ENCODE data around the gene EIF3L.

The EIF3L gene

DNA sequence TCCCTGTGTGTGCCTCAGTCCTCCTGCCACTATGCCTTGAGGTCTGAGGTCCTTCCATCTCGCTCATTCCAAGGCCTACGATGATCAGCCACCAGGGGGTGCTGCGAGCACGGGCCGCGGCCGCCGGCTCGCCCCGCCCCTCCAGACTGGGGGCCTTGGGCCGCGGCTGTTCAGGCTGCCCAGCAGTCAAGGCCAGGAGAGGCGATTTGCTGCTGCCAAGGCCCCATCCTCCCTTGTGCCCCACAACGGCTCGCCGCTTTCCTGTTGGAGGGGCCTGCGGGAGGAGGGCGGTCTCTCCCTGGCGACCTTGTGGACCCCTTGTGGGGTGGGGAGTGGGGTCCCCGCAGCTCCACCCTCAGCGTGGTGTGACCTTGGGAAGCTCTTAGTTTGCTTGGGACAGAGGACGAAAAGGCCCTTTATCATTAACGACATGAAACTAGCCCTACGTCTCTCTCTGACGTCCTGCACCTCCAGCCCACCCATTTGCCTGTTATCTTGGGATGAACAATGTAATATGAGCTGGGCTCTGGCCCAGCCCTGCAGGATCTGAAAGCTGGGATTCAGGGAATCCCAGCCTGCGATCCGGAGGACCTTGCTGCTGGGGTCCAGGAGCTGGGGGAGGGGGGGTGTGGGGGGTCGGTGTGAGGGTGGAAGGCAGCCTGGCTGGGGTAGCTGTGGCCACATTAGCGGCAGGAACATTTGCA lies 31.4 kb upstream of the EIF3L start:
- peak; percentile 74 to 84 for DNase-seq

DNA sequence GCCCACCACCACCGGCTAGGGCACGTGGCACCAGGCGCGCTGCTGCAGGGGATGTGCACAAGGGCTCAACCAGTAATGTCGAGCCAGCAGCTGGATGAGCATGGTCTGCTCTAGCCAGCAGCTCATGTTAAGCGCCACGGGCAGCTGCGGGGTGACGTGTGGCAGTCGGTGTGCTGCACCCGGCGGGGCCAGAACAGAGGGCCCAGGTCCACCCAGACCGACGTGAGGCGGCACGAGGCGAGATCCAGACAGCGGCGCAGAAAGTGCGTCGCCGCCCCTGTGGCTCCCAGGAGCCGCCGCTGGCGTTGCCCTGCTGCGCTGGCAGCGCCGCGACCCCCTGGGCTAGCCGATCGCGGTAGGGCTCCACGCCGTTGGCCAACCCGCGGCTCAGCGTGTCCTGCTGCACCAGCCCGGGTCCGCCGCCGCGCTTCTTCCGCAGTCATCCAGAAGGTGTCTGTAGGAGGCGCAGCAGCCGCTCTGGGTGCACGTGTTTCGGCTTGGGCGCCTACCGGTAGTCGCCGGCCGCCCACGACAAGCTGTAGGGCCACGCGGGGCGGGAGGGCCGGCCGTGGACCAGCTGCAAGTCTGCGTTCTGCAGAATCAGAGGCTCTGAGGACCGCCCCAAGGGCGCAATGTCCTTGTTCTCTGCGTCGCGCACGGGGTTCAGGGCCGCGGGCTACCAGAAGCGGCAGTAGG lies 30.7 kb upstream of the EIF3L start:
- peak; percentile 63 to 70 for DNase-seq

DNA sequence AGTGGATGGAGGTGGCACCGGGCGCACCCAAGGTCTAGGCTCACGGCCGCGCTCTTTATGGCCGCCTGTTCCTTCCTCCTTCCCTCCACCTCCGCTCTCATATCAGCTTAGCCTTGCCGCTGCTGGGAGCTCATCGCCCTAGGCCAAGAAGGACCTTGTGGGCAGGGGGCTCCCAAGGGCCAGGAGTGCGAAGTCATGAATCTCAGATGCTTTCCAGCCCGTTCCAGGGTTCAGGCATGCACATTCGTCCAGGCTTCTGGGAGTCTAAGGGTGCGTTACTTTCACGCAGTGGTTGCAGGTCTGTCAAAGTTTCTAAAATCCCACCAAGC lies 30.1 kb upstream of the EIF3L start:
- DNase-seq: no peak

DNA sequence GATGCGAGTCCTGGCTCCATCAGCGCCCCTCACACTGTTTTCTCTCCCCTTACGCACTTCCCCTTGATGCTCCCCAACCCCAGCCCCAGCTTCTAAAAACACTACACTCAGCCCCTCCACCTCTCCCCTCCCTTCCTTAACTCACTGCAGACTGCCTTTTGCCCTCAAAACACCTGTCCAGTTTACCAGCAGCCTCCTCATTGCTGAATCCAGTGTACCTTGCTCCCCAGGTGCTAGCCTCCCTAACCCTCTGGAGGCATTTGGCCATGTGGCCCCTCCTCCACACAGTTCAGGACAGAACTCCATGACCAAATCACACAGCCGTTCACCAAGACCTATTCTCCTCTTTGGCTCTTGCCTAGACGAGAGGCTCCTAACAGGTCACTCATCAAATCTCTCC lies 28.9 kb upstream of the EIF3L start:
- DNase-seq: no peak

DNA sequence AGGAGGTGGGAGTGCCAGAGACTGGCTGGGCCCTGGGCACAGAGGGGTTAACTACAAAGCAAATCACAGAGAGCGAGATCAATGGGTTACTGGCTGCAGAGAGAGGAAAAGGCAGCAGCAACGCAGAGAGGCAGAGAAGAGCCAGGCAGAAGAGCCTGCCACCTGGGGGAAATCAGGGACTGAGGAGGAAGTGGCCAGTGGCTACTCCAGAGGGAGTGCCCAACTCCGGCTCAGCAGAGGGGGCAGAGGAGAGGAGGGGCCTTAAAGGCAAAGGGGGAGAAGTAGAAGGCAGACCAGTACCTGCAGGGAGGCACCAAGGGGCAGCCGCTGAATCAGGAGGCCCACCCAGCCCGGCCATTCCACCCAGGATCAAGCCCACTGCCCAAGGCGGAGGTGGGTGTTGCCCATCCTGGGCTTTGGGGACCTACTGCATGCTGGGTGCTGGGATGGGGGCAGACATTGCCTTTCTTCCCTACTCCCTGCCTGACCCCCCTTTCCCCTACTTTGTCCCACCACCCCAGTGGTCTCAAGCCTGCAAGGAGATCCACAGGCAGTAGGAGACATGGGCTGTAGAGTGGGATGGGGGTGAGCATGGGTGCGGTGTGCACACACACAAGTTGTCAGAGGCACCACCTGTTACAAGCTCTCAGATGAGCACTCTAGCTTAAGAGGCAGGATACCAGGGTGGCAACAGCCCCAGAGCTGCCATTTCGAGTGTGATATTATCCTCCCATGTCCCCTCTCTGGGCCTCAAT lies 27.0 kb upstream of the EIF3L start:
- no peak for DNase-seq

DNA sequence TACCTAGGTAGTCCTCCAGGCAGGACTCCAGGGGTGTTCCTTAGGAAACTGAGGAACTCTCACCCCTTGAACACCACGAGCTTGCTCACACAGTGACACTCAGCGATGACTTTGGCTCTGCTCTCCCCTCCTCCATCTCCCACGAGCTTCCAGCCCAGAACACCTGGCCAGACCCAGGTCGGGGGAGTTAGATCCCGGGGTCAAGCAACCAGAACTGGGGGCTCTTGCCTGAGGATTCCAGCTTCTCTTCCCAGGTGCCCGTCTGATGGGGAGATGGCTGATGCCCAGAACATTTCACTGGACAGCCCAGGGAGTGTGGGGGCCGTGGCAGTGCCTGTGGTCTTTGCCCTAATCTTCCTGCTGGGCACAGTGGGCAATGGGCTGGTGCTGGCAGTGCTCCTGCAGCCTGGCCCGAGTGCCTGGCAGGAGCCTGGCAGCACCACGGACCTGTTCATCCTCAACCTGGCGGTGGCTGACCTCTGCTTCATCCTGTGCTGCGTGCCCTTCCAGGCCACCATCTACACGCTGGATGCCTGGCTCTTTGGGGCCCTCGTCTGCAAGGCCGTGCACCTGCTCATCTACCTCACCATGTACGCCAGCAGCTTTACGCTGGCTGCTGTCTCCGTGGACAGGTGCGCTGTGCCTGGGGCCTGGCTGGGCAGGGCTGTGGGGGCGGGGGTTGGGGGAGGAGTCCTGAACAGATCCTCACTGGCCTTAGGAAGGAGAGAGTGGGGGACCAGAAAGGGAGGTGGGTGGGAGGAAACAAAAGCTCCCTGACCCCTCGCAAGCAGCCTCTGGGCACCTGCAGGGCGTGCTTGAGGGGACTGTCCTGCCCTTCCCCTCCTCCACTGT lies 25.9 kb upstream of the EIF3L start, which contains the start of gene GALR3:
GALR3 (plus strand) TSS at position 249 of the 852 bp plus-strand sequence; CDS start at position 274, 25 bp downstream.
- no peak for DNase-seq

DNA sequence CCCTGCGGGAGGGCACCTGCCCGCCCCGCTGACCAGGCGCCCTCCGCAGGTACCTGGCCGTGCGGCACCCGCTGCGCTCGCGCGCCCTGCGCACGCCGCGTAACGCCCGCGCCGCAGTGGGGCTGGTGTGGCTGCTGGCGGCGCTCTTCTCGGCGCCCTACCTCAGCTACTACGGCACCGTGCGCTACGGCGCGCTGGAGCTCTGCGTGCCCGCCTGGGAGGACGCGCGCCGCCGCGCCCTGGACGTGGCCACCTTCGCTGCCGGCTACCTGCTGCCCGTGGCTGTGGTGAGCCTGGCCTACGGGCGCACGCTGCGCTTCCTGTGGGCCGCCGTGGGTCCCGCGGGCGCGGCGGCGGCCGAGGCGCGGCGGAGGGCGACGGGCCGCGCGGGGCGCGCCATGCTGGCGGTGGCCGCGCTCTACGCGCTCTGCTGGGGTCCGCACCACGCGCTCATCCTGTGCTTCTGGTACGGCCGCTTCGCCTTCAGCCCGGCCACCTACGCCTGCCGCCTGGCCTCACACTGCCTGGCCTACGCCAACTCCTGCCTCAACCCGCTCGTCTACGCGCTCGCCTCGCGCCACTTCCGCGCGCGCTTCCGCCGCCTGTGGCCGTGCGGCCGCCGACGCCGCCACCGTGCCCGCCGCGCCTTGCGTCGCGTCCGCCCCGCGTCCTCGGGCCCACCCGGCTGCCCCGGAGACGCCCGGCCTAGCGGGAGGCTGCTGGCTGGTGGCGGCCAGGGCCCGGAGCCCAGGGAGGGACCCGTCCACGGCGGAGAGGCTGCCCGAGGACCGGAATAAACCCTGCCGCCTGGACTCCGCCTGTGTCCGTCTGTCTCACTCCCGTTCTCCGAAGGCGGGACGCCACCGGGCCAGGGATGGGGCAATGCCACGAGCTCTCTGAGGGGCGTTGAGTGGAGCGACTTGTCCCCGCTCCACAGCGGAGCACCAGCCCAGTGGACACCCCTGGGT lies 24.3 kb upstream of the EIF3L start:
- no peak for DNase-seq

DNA sequence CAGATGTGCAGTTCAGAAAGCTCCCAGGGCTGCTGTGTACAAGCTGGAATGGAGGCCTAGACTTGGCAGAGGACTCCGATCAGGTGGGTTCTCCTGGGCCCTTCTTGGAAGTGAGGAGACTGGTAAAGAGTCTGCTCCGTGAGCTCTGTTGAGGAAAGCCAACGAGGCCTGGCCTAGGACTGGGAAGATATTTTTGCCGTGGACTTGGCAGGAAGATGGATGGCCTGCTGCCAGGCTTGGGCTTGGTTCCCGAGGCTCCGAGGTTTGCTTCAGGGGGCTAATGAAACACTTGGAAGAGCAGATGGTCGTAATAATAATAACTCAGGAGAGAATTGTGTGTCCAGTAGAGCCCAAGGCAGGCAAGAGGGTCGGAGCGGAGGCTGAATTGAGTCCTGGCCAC lies 22.2 kb upstream of the EIF3L start:
- no peak for DNase-seq

DNA sequence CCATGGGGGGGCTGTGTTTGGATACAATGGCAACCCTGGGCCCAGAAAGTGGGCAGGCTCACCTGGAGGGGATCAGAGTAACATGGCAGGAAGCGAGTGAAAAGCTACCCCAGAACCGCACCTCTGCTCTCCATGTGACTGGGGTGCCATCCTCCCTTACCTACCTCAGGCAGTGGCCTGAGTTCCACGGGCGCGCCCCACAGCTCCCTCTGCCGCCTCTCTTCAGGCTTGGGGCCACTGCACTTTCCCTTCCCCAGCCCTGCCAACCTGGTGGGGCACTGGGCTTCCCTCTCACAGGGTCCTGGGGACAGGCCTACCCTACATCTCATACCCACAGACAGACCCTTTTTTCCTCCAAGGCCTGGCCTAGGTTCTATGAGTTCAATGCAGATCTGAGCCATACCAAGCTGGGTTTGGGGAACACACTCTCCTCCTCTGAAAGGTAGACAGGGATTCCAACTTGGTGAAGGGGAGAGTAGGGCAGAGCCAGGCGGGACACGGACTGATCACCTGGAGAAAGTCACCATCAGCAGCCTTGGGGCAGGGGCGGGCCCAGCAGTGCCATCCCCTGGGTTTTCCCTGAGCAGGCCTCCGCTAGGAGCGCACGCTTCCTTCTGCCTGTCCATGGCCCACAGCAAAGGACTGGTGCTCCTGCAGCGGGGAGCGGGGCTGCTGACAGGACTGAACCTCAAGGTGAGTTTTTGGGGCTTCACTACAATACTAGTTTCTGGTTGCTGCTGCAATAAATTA lies 19.0 kb upstream of the EIF3L start:
- no peak for DNase-seq

DNA sequence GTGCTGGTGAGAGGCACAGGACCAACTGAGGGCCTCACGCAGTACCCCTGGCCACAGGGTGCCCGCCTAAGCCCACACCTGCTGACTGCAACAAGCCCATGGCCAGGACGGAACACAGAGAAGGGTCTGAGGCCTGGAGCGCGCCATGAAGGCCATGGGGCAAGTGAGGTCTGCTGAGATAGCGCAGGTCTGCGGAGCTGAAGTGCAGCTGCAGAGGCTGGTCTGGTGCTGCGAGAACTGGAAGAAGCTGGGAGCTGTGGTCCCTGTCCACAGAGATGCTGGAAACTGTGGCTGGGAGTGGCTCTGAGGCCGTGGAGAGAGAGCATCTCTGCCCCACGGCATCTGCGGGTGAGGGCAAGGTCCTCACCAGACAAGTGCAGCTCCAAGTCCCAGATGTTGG lies 17.7 kb upstream of the EIF3L start:
- DNase-seq: no peak

DNA sequence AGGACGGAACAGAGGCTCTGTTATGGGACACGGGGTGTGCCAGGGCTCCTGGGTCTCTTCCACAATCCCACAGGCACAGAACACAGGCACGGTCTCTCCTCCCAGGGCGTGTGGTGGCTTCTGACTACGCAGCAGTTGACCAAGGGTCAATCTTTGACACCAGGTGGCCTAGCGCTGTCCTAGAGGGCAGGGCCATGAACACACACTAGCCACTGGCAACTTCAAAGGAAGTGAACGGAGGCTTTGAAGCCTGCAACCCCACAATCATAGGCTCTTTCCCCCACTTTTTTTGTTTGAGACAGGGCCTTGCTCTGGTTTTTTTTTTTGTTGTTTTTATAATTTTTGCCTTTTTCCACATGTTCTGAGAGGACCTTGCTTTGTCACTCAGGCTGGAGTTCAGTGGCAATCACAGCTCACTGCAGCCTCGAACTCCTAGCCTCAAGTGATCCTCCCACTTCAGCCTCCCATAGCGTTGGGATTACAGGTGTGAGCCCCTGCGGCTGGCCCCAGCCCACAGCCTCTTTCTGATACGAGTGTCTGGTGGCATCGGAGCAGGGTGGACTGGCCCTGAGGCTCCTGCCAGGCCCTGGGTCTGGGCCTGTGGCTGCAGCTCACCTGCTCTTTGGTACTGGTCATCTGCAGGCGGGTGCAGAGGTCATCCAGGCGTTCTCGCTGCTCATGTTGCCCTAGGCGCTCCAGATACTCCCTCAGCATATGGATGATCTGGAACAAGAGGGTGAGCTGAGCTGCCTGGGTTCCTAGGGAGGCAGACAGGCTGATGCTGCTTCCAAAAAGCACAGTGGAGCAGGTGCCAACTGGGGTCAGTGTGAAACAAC lies 17.0 kb upstream of the EIF3L start:
- no peak for DNase-seq

DNA sequence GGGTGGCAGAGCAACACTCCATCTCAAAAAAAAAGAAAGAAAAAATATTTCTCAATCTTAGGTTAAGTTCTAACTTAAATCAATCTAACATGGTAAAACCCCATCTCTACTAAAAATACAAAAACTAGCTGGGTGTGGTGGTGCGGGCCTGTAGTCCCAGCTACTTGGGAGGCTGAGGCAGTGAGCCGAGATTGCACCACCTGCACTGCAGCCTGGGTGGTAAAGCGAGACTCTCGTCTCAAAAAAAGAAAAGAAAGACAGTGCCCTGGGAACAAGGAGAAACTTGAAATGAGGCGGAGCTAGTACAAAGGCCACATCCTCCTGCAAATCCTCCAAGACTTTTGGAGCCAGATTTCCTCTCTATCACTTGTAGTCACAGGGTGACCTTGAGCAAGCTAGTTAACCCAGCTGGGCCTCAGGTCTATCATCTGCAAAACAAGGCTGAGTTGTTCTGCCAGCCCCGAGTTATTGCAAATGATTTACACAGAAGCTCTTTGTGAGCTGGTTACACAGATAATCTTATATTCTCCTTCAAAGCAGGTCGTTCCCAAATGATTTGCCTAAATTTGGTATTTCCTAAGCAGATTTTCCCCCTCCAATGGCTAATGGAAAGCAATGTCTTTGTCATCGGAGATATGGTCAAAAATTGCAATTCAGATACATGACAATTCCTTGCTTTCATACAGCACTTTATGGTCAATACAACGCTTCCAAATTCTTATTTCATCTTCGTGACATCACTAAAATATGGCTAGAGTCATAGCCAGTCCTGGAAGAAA lies 7.0 kb upstream of the EIF3L start:
- DNase-seq: no peak

DNA sequence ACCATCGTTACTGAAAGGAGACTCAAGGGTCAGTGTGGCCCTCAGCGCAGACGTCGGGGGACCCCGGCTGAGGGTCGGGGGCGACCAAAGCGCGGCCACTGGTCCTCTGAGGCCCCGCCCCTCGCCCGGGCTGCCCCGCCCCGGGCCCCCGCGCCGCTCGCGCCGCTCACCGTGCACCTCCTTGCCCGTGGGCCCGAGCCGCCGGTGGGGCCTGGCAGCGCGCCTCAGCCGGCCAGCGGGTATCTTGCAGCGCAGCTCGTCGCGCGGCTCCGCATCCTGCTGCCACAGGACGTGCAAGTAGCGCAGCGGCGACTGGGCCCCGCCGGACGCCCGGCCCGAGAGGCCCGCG lies 5.5 kb upstream of the EIF3L start:
- no peak for DNase-seq

DNA sequence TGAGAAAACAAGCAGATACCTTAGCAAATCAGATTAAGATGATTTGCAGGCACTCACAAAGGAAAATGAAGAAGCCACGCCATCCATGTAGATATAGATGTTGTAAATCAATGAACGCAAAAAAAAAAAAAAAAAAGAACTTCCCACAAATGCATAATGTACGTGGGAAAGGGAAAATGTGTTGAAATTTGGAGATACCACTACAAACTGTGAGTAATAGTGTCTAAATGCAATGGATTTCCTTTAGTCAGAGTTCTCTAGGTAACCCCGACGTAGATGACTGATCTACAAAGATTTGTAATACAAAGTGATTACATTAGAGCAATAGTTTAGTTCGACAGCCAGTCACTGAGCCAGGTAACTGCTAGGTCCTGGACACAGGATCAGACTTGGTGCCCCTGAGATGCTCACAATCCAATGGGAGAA lies 4.3 kb upstream of the EIF3L start:
- no peak for DNase-seq

DNA sequence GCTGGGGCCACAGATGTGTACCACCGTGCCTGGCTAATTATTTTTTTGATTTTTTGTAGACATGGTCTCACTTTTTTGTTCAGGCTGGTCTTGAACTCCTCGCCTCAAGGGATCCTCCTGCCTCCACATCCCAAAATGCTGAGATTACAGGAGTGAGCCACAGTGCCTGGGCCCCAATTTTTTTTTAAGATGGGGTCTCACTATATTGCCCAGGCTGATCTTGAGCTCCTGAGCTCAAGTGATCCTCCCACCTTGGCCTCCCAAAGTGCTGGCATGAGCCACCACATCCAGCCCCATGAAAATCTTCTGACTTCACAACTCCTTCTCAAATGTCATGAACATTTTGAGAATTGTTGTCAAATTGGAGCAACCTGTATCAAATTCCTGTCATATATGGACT lies 2.8 kb upstream of the EIF3L start:
- DNase-seq: no peak

DNA sequence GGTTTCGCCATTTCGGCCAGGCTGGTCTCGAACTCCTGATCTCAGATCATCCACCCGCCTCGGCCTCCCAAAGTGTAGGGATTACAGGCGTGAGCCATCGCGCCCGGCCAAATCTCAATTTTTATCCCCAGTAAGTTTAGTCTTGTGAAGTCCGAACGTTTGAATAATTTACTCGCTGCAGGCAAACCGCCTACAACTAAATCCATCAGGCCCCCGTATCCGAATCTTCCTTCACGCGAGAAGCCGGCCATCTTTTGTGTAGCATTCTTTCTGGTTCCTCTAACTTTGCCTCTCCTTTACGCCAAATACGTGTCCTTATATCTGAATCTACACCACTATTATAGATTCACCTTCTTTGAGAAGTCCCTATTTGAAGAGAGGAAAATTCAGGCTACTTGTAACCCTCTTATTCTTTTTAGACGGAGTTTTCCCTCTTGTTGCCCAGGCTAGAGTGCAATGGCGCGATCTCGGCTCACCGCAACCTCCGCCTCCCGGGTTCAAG lies 581 bp upstream of the EIF3L start:
- DNase-seq: peak in 1 of 2 donors; percentile 47

DNA sequence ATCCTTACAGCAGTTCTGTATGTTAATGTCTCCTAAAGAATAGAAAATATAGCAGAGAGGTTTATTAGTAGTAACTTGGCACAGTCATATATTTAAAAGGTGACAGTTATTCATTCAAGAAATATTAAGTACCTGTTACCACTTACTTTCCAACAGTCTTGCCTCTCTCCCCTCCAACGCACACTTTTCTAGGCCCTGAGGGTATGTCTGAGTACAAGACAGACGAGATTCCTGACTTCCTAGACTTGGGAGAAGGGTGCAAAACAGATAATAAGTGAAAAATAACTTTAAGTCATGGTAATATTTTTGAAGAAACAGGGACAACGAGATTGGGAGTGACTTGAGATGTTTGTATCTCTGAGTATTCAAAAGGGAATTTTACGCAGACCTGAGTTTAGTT lies 1.6 kb downstream of the EIF3L start:
- no peak for DNase-seq

DNA sequence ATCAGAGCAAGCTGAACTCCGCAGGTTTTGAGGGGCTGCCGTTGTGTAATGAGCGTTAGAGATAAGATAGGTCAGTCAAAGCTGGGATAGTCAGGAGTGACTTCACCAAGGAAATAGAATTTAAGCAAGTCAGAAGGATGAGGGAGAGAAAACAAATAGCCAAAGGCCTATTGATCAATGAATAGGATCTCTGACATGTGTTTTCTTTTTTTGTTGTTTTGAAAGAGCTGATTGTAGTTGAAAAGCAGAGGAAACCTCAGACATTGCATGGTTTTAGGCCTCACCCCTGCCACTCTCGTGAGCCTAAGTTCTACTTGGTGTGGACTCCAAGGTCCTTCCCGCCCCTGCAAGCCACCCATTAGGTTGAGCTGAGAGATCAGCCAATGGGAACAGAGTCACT lies 3.2 kb downstream of the EIF3L start:
- DNase-seq: no peak

DNA sequence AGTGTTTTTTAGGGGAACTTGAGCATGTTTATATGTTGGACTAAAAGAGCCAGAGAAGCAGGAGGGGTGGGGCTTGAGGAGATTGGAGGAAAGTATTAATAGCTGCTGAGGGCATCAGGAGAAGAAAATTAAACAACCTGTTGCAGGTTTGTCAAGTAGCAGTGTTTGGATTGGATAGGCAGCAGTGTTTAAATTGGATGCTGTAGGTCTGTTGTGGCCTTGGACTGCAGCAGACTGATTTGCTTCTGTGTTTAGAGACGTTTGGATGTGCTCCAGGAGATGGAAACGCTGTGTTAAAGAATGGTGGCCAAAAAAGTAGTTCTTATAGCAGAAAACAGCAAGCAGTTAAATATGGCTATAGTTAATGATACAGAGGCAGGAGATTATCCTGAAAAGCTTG lies 5.7 kb downstream of the EIF3L start:
- DNase-seq: no peak

Measured in CD4-positive, alpha-beta T cell treated with Interferon alpha-2 for 1 hour (primary cell).